ENCODE results near the gene HMGN3. TPM values are rescaled to one million over a fixed set of nuclear protein-coding genes. Genes with fewer than 3 reads are reported as not detected.

The HMGN3 gene
- total and polyA plus RNA-seq, 2 of the 4 experiments (the other 2 are of a cell fraction): 6.8 to 35.5 TPM

- ChIA-PET CTCF (no interaction called here), POLR2A (ENCODE audit: unreplicated experiment) (no interaction called here)
- WGBS, 2 experiments (ENCODE audit: extremely low coverage in 2 of 2, insufficient read length in 1 of 2): no CpG with 5 or more reads among the region's 1 CpG
- DNase-seq (no peak), ATAC-seq (ENCODE audit: low read depth) (no peak)
- no peak overlapping the region for H2AFZ ChIP-seq (replicated peaks; ENCODE audit: low read length, poor library complexity)
- H3K36me3 ChIP-seq (ENCODE audit: control insufficient read depth, insufficient read depth, low read length): no peaks in the 10 kb centered on the region
- H2AK5ac ChIP-seq (ENCODE audit: low read depth, low read length): no peak overlapping the region
- no peak overlapping the region for H4K91ac ChIP-seq (ENCODE audit: insufficient read depth, low read depth, low read length)
- H2BK15ac ChIP-seq (ENCODE audit: low read depth, low read length): no peak overlapping the region
- H3K18ac ChIP-seq (ENCODE audit: low read depth, low read length): no peak overlapping the region
- H3K27ac ChIP-seq (ENCODE audit: insufficient read depth, low read length): no peak overlapping the region
- no peak overlapping the region for H4K8ac ChIP-seq (ENCODE audit: low read depth in 2 of 2, low read length in 2 of 2)
- H3K9ac ChIP-seq (ENCODE audit: low read depth, low read length): no peak overlapping the region
- H3K4me1 ChIP-seq (ENCODE audit: control insufficient read depth, insufficient read depth, low read length): no peaks in the 10 kb centered on the region
- H4K20me1 ChIP-seq (ENCODE audit: insufficient read depth, low read length): no peaks in the 10 kb centered on the region
- TF ChIP-seq BHLHE40 (IDR thresholded peaks at IDR 0.05; ENCODE audit: low read depth, low read length): no peak
- no peak for TF ChIP-seq MAZ (IDR thresholded peaks at IDR 0.05; ENCODE audit: borderline replicate concordance, low read depth, low read length)
- TF ChIP-seq RCOR1 (IDR thresholded peaks at IDR 0.05; ENCODE audit: insufficient replicate concordance, low read length): no peak
- TF ChIP-seq FOS (IDR thresholded peaks at IDR 0.05; ENCODE audit: low read depth, low read length): no peak
- TF ChIP-seq, protein P1, sequence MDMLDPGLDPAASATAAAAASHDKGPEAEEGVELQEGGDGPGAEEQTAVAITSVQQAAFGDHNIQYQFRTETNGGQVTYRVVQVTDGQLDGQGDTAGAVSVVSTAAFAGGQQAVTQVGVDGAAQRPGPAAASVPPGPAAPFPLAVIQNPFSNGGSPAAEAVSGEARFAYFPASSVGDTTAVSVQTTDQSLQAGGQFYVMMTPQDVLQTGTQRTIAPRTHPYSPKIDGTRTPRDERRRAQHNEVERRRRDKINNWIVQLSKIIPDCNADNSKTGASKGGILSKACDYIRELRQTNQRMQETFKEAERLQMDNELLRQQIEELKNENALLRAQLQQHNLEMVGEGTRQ (IDR thresholded peaks at IDR 0.05; ENCODE audit: low read depth, low read length): no peak
- TF ChIP-seq POLR2A (IDR thresholded peaks at IDR 0.05; ENCODE audit: low read depth, low read length): no peak
- H3K56ac ChIP-seq (ENCODE audit: extremely low read depth, insufficient read depth, low read length): no peak overlapping the region
- no peak overlapping the region for H2AK9ac ChIP-seq (replicated peaks; ENCODE audit: low read depth, low read length, poor library complexity)
- H2BK120ac ChIP-seq (ENCODE audit: low read depth, low read length): no peak overlapping the region
- no peak overlapping the region for H3K4me2 ChIP-seq (ENCODE audit: low read depth, low read length)
- no peaks in the 10 kb centered on the region for H3K9me1 ChIP-seq (ENCODE audit: insufficient read depth, low read length)
- H4K5ac ChIP-seq (ENCODE audit: low read depth, low read length): no peak overlapping the region
- H3K79me1 ChIP-seq (ENCODE audit: low read depth in 1 of 2, low read length in 2 of 2): no peaks in the 10 kb centered on the region
- H3K4ac ChIP-seq (ENCODE audit: low read depth, low read length): no peak overlapping the region
- intact Hi-C loops (cut with micrococcal nuclease) (no loop called here), dilution Hi-C loops (cut with HindIII; ENCODE audit: low sequenced_read_pairs, unreplicated experiment) (no loop called here), in situ Hi-C loops (cut with MboI; ENCODE audit: low sequenced_read_pairs) (no loop called here)
- H3K4me3 ChIP-seq (ENCODE audit: insufficient read depth, low read depth, low read length): no peak overlapping the region
- no peak overlapping the region for H2BK5ac ChIP-seq (ENCODE audit: low read depth, low read length, poor library complexity, severe bottlenecking)
- H3K9me3 ChIP-seq (ENCODE audit: control insufficient read depth, insufficient read depth, low read length): no peaks in the 10 kb centered on the region
- no TSS peak for BruUV-seq (replicated peaks)
- H3K14ac ChIP-seq (replicated peaks; ENCODE audit: low read depth, low read length): no peak overlapping the region
- no peak overlapping the region for H2BK20ac ChIP-seq (ENCODE audit: low read depth, low read length)
- no peak overlapping the region for H3K23ac ChIP-seq (ENCODE audit: low read depth, low read length)
- H3K27me3 ChIP-seq (ENCODE audit: control insufficient read depth, insufficient read depth, low read length): no peaks in the 10 kb centered on the region
These were observed 74.6 kb downstream of the HMGN3 start for GRCh38 chr6:79159846-79160245.
